GM12864 (cell line): ENCODE measurements around the gene ACACB.

Experiments
- DNase-seq: peaks from one replicate; pipeline ENCODE4 v3.0.0-alpha.2; 2011; ENCODE audit warnings: low read depth
- H3K4me3 ChIP-seq: 2 replicates; pipeline ENCODE4 v1.5.1; 2011; ENCODE audit warnings: mild to moderate bottlenecking, low read depth, low read length, control low read depth
- TF ChIP-seq, protein P1 (sequence below): IDR thresholded peaks from 2 replicates; pipeline ENCODE4 v1.5.1; 2011; ENCODE audit warnings: low read depth, mild to moderate bottlenecking, moderate library complexity, low read length, control low read depth, inconsistent platforms; ENCODE audit errors: missing control alignments

Gene ACACB

DNA sequence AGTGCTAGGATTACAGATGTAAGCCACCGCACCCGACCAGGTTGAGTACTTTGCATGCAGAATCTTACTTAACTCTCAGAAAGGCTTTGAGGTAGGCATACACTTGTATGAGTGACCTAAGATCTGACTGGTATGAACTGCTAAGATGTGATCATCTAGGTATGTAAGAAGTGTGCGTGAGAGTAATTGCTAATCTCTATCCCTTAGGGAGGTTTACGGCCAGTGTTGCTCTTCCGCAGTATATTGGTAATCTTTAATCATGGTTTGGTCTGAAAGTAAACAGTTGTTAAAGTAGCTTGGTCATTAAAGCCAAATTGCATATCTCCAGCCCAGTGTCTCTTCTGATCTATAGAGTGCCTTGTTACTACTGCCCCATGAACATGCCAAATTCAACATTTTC, 11.2 kb upstream of the ACACB start:
- TF ChIP-seq, protein P1, sequence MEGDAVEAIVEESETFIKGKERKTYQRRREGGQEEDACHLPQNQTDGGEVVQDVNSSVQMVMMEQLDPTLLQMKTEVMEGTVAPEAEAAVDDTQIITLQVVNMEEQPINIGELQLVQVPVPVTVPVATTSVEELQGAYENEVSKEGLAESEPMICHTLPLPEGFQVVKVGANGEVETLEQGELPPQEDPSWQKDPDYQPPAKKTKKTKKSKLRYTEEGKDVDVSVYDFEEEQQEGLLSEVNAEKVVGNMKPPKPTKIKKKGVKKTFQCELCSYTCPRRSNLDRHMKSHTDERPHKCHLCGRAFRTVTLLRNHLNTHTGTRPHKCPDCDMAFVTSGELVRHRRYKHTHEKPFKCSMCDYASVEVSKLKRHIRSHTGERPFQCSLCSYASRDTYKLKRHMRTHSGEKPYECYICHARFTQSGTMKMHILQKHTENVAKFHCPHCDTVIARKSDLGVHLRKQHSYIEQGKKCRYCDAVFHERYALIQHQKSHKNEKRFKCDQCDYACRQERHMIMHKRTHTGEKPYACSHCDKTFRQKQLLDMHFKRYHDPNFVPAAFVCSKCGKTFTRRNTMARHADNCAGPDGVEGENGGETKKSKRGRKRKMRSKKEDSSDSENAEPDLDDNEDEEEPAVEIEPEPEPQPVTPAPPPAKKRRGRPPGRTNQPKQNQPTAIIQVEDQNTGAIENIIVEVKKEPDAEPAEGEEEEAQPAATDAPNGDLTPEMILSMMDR, result no peak
- DNase-seq, result no peak
- H3K4me3 ChIP-seq, result no peak overlapping the region

DNA sequence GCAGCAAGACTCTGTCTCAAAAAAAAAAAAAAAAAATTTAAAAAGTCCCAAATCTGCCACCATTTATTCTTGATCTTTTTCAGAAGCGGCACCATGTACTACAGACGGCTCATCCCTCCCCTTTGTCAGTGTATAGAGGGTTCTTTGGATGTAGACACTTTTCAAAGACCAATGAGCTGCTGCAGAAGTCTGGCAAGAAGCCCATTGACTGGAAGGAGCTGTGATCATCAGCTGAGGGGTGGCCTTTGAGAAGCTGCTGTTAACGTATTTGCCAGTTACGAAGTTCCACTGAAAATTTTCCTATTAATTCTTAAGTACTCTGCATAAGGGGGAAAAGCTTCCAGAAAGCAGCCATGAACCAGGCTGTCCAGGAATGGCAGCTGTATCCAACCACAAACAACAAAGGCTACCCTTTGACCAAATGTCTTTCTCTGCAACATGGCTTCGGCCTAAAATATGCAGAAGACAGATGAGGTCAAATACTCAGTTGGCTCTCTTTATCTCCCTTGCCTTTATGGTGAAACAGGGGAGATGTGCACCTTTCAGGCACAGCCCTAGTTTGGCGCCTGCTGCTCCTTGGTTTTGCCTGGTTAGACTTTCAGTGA, 6.5 kb upstream of the ACACB start:
- H3K4me3 ChIP-seq, result no peak overlapping the region
- no peak for DNase-seq
- TF ChIP-seq, protein P1, result no peak

DNA sequence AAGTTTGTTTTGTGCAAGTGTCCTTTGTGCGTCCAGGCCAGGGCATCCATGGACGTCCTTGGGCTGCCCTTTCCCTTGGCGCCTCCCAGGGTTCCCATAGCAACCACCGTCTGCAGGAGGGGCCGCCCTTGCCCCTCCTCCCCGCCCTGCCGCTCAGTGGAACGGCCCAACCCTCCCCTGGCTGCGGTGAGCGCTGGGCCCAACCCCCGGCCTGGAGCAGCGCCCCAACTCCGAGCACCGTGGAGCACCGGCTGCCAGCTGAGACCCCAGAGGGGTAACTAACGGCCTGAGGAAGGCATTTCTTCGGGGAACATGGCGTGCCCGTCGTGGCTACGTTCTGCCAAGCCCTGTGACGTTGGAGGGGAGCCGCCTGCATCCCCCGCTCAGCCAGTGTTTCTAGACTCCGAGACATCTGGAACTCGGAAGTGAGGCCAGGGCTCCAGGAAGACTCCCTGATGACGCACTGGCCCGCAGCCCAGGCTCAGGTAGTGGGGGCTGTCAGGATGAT, 5.3 kb upstream of the ACACB start:
- TF ChIP-seq, protein P1, result no peak
- DNase-seq, result no peak
- no peak overlapping the region for H3K4me3 ChIP-seq

DNA sequence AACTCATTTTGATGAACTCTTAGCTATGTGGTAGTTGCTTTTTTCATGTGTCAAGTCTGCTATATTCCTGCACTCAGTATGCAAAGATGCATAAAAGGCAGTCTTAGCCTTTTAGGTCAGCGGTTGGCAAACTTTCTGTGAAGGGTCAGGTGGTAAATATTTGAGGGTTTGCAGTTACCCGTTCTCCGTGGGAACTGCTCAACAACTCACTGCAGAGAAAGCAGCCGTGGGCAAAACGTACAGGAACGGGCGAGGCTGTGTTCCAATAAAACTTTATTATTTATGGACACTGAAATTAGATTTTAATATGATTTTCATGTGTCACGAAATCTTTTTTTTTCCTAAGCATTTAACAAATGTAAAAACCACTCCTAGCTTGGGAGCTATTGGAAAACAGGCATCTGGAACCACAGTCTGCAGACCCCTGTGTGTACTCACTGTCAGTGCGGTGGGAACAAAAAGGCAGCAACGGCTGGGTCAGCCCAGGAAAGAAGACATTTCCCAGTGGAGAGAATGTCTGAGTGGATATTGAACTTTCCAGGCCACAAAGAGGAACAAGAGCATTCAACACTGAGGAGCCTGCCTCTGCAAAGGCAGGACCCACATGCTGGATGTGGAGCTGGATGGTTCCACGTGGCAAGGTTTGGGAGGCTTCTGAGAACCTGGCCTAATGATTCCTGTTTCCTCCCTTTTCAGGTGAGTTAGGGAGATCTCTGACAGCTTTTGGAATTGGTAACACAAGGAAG, 3.5 kb upstream of the ACACB start:
- no peak overlapping the region for H3K4me3 ChIP-seq
- TF ChIP-seq, protein P1, result no peak
- no peak for DNase-seq

DNA sequence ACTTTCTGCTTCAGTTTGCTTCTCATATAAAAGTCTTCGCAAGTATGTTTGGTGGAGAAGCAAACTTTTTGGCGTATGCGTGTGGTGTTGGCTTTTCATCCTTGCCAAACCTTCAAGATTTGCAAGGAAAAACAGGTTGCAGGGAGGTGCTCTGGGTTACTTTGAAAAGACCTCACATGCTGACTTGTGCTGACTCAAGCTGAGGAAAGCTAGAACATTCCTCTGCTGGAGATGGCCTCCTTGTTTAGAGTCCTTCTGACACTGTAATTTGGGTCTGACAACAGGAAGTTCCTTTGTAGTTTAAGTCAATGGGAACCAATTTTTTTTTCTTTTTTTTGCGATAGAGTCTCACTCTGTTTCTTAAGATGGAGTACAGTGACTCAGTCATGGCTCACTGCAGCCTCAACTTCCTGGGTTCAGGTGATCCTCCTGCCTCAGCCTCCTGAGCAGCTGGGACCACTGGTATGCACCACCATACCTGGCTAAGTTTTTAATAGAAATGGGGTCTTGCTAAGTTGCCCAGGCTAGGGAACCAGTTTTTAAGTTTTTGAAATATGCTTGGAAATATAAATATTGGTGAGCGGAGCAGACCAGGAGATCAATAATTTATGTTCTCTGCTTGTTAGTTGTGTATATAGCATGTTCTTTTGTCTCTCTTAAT, 2.6 kb upstream of the ACACB start:
- TF ChIP-seq, protein P1, result no peak
- DNase-seq, result no peak
- no peak overlapping the region for H3K4me3 ChIP-seq

DNA sequence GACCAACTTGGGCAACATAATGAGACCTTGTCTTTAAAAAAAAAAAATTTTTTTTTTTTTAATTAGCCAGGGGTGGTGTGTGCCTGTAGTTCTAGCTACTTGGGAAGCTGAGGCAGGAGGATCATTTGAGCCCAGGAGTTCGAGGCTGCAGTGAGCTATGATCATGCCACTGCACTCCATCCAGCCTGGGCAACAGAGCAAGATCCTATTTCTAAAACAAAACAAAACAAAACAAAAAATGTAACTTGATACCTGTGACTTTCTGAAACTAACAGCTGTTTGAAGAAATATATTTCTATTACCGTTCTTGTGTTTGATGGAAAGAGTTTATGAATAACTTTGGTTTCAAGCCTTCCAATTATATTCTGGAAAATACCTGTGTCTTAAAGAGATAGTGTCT, 1.7 kb upstream of the ACACB start:
- TF ChIP-seq, protein P1, result no peak
- H3K4me3 ChIP-seq, result no peak overlapping the region
- no peak for DNase-seq
